Testis (tissue), 2 donors: Measurements from ENCODE around the gene SP2.

ENCODE experiments used
- CTCF ChIP-seq, 3 experiments: fragments of 450-650 bp in 2 of 3; fragments of 200-600 bp in 1 of 3; sonication (generic) in 1 of 3; IDR thresholded peaks; one replicate each; pipeline ENCODE4 v1.5.1; 2016 to 2019; ENCODE audit warnings: antibody characterized with exemption in 3 of 3, mild to moderate bottlenecking in 2 of 3, moderate library complexity in 1 of 3
- POLR2A ChIP-seq: fragments of 450-650 bp; IDR thresholded peaks from one replicate; pipeline ENCODE4 v1.6.1; 2017; ENCODE audit warnings: antibody characterized with exemption, mild to moderate bottlenecking, moderate library complexity

GRCh38 chr17:47864791-47865216 is 31.2 kb upstream of the SP2 start:
- TF ChIP-seq CTCF (IDR thresholded peaks at IDR 0.05): no peak
- no peak for TF ChIP-seq POLR2A
